ENCODE measurements around the gene LCE1B.

The LCE1B gene

GRCh38 chr1:152817309-152817708, 5.5 kb downstream of the LCE1B start:
- DNase-seq (ENCODE audit: extremely low read depth, low read depth) = no peak
- TF ChIP-seq CTCF (IDR thresholded peaks at IDR 0.05; ENCODE audit: low read depth, low read length, missing control alignments) = no peak
- H3K4me3 ChIP-seq (replicated peaks; ENCODE audit: low read depth, low read length) = no peak overlapping the region

- H3K4me3 ChIP-seq (replicated peaks; ENCODE audit: low read depth, low read length) = no peak overlapping the region
- no peak for TF ChIP-seq CTCF (IDR thresholded peaks at IDR 0.05; ENCODE audit: low read depth, low read length, missing control alignments)
- DNase-seq (ENCODE audit: extremely low read depth, low read depth) = no peak
Measured at GRCh38 chr1:152823294-152823693, 11.5 kb downstream of the LCE1B start.

- H3K4me3 ChIP-seq (replicated peaks; ENCODE audit: low read depth, low read length) = no peak overlapping the region
Measured at GRCh38 chr1:152824964-152825363, 13.2 kb downstream of the LCE1B start.

DNA sequence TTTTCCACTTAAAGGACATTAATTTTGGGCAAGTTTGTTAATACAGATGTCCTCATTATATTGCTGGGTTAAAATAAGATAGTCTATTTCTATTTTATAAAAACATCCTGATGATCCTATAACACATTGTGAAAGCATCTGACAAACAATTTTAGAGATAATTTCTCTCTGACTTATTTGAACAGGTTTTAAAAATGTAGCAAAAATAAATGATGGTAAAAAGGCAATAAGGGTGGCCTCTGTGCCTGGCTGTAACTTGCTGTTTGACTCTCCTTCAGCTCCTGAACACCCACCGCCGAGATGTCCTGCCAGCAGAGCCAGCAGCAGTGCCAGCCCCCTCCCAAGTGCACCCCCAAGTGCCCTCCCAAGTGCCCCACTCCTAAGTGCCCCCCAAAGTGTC, 15.4 kb downstream of the LCE1B start, which contains the start of gene LCE1A:
LCE1A (plus strand) TSS at position 301 of the 400 bp plus-strand sequence; CDS start at position 301, 0 bp downstream.
- no peak for TF ChIP-seq CTCF (IDR thresholded peaks at IDR 0.05; ENCODE audit: low read depth, low read length, missing control alignments)
- no peak for DNase-seq (ENCODE audit: extremely low read depth, low read depth)
- no peak within 1 kb of the TSS for H3K4me3 ChIP-seq (replicated peaks; ENCODE audit: low read depth, low read length)

More at GRCh38 chr1:152824964-152825363, 13.2 kb downstream of the LCE1B start:
- DNase-seq (ENCODE audit: extremely low read depth, low read depth) = no peak
- TF ChIP-seq CTCF (IDR thresholded peaks at IDR 0.05; ENCODE audit: low read depth, low read length, missing control alignments) = no peak

GRCh38 chr1:152836870-152837269, 25.1 kb downstream of the LCE1B start:
- no peak for TF ChIP-seq CTCF (IDR thresholded peaks at IDR 0.05; ENCODE audit: low read depth, low read length, missing control alignments)
- no peak overlapping the region for H3K4me3 ChIP-seq (replicated peaks; ENCODE audit: low read depth, low read length)
- no peak for DNase-seq (ENCODE audit: extremely low read depth, low read depth)

DNA sequence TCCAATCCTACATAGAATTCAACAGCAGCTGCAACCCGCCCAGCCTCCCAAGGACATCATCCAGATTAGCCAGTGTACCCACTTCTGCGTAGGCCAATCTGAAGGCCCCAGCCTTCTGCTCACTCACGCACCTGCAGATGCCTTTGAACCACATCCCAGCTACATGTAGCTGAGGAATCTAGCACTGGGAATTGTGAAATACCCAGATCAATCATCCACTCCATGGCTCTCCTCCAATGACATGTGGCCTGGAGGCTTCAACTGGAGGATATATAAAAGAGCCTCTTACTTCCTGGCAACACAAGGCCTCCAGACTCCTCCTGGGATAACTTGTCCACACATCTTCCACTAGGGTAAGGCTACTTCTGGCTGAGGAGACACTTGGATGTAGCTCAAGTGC, 30.8 kb downstream of the LCE1B start, which contains the start of gene LCE6A:
LCE6A (plus strand) TSS at position 301 of the 400 bp plus-strand sequence. CDS start 665 bp downstream, outside the sequence.
- no peak for DNase-seq (ENCODE audit: extremely low read depth, low read depth)
- no peak for TF ChIP-seq CTCF (IDR thresholded peaks at IDR 0.05; ENCODE audit: low read depth, low read length, missing control alignments)

DNA sequence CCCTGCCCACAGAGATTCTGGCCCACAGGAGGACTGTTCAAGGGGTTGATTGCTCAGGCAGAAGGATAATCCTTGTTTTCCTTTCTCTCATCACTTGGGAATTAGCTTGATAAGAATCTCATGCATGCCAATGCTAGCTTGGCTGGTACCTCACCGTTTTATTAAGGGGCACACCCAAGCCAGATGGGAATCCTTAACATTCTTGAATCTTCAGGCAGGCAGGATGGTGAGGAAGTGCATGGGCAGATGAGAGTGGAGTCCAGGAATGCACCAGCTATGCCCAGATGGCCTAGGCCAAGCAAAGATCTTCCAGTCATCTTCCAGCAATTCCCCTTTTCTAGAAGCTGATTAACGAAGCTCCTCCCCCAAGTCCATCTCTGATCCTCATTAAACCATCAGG, 43.9 kb downstream of the LCE1B start:
- no peak for DNase-seq (ENCODE audit: extremely low read depth, low read depth)
- TF ChIP-seq CTCF (IDR thresholded peaks at IDR 0.05; ENCODE audit: low read depth, low read length, missing control alignments) = no peak
- H3K4me3 ChIP-seq (replicated peaks; ENCODE audit: low read depth, low read length) = no peak overlapping the region

More for the DNA sequence above, 30.8 kb downstream of the LCE1B start, which contains the start of gene LCE6A:
- no peak within 1 kb of the TSS for H3K4me3 ChIP-seq (replicated peaks; ENCODE audit: low read depth, low read length)

Data from HFF-Myc (cell line).